ENCODE measurements around the gene FARP2. TPM values are rescaled to one million over a fixed set of nuclear protein-coding genes. Genes with fewer than 3 reads are reported as not detected.

Gene FARP2
- total and polyA plus RNA-seq, 2 of the 13 experiments (the other 11 are each of a cell fraction or from before 2014, with no cell fraction given) = 28.0 to 45.4 TPM

DNA sequence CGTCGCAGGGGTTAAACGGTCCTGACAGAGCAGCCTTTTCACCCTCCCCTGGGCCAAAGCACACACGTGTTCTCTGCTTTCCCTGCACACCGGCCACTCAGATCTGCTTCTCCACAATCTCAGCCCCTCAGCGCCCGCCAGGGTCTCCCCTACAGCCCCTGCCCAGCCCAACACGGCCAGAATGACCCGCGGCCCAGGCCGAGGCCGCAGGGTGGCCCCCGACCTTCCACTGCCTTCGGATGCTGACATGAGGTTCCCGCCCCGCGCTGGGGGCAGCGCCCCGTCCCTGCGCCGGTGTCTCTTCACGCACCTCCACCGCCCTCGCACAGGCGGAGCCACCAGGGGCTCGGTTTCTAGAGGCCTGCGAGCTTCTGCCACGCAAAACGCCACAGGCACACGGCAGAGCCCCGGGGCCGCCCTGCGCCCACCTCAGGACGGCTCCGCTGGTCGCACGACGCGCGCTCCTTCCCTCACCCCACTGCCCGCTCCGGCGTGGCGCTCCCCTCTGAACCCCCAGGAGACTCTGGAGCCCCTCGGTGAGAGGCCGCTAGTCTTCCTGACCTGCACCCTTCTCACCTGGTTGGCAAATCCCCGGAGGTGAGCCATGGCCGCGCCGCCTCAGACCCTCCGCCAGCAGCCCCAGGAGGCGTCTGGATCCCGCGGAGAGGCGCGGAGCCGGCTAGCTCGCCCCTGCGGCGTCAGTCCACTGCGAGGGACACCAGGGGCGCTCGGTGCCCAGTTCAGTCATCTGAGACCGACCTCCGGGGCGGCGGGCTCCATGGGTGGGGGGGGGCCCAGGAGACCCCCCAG lies 151.6 kb downstream of the FARP2 start (continued):
- TF ChIP-seq IRF9 (CRISPR knock-in tag; IDR thresholded peaks at IDR 0.05; ENCODE audit: borderline replicate concordance) (peak; percentile 48; the same call in 1 of the 2 replicates), ATF2 (CRISPR knock-in tag; IDR thresholded peaks at IDR 0.05) (no peak), ZNF616 (CRISPR knock-in tag; IDR thresholded peaks at IDR 0.05; ENCODE audit: low read depth) (peak; percentile 9; the same call in 1 of the 2 replicates), ZNF317 (CRISPR knock-in tag; IDR thresholded peaks at IDR 0.05) (0 out of 2 replicates have a peak, but pooled peaks have one; percentile 70), MXD4 (CRISPR knock-in tag; IDR thresholded peaks at IDR 0.05) (peak; percentile 76; the same call in 1 of the 2 replicates), STAG1 (CRISPR knock-in tag; IDR thresholded peaks at IDR 0.05) (peak; percentile 25), MYPOP (CRISPR knock-in tag; IDR thresholded peaks at IDR 0.05) (peak; percentile 80; the same call in 1 of the 2 replicates), ZFY (CRISPR knock-in tag; IDR thresholded peaks at IDR 0.05) (no peak; the same call in none of the 2 replicates), MTA1 (CRISPR knock-in tag; IDR thresholded peaks at IDR 0.05; ENCODE audit: borderline replicate concordance) (0 out of 2 replicates have a peak, but pooled peaks have one; percentile 54), KDM5A (IDR thresholded peaks at IDR 0.05; ENCODE audit: borderline replicate concordance, low read length) (0 out of 2 replicates have a peak, but pooled peaks have one; percentile 5), EED (CRISPR knock-in tag; IDR thresholded peaks at IDR 0.05) (peak; percentile 79; the same call in 1 of the 2 replicates), ZNF644 (CRISPR knock-in tag; IDR thresholded peaks at IDR 0.05; ENCODE audit: low read depth) (no peak), ZBTB7B (CRISPR knock-in tag; IDR thresholded peaks at IDR 0.05) (peak; percentile 68; the same call in 1 of the 2 replicates), RXRA (CRISPR knock-in tag; IDR thresholded peaks at IDR 0.05) (peak; percentile 30; the same call in 1 of the 2 replicates), CREM (IDR thresholded peaks at IDR 0.05) (no peak), CREM (CRISPR knock-in tag; IDR thresholded peaks at IDR 0.05) (no peak), ZNF746 (CRISPR knock-in tag; IDR thresholded peaks at IDR 0.05) (peak; percentile 48; the same call in 1 of the 2 replicates), ZNF367 (CRISPR knock-in tag; IDR thresholded peaks at IDR 0.05; ENCODE audit: borderline replicate concordance) (no peak), SSRP1 (CRISPR knock-in tag; IDR thresholded peaks at IDR 0.05) (peak; percentile 65; the same call in 1 of the 2 replicates), ZNF329 (CRISPR knock-in tag; IDR thresholded peaks at IDR 0.05; ENCODE audit: low read depth) (0 out of 2 replicates have a peak, but pooled peaks have one; percentile 66), ARHGAP35 (CRISPR knock-in tag; IDR thresholded peaks at IDR 0.05; ENCODE audit: borderline replicate concordance) (no peak; the same call in 1 of the 2 replicates), ZMYM2 (CRISPR knock-in tag; IDR thresholded peaks at IDR 0.05) (0 out of 2 replicates have a peak, but pooled peaks have one; percentile 36), ZNF615 (CRISPR knock-in tag; IDR thresholded peaks at IDR 0.05; ENCODE audit: borderline replicate concordance) (no peak; the same call in 1 of the 2 replicates)
- TF ChIP-seq, protein P1, sequence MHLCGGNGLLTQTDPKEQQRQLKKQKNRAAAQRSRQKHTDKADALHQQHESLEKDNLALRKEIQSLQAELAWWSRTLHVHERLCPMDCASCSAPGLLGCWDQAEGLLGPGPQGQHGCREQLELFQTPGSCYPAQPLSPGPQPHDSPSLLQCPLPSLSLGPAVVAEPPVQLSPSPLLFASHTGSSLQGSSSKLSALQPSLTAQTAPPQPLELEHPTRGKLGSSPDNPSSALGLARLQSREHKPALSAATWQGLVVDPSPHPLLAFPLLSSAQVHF (CRISPR knock-in tag; IDR thresholded peaks at IDR 0.05) = no peak
- TF ChIP-seq, protein P2, sequence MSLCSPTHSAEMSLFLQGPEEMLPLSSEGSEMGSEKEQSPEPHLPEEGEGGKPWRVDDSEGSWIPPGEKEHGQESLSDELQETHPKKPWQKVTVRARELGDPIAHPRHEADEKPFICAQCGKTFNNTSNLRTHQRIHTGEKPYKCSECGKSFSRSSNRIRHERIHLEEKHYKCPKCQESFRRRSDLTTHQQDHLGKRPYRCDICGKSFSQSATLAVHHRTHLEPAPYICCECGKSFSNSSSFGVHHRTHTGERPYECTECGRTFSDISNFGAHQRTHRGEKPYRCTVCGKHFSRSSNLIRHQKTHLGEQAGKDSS (CRISPR knock-in tag; IDR thresholded peaks at IDR 0.05; ENCODE audit: borderline replicate concordance, low read depth) = no peak

Data from HepG2 (cell line).